HL-60 (cell line): ENCODE results near the gene NRXN3.

Experiments used
- DNase-seq, 2 experiments: peaks; one replicate each; pipeline ENCODE4 v3.0.0-alpha.2; 2010 to 2020; ENCODE audit warnings: low read depth in 1 of 2, low spot score in 1 of 2
- H3K27ac ChIP-seq: fragments of 250-450 bp; sonication (Bioruptor Pico); replicated peaks from 2 replicates; pipeline ENCODE4 v1.5.1; 2020; ENCODE audit warnings: mild to moderate bottlenecking, moderate library complexity
- H3K27me3 ChIP-seq: fragments of 250-450 bp; sonication (Bioruptor Pico); 2 replicates; pipeline ENCODE4 v1.5.1; 2021; ENCODE audit warnings: mild to moderate bottlenecking, moderate library complexity; ENCODE audit not compliant: insufficient read depth, poor library complexity, severe bottlenecking
- H3K4me3 ChIP-seq: replicated peaks from 2 replicates; pipeline ENCODE4 v1.5.1; 2011; ENCODE audit warnings: mild to moderate bottlenecking, control low read depth, low read length; ENCODE audit not compliant: insufficient read depth
- CTCF ChIP-seq: IDR thresholded peaks from one replicate; pipeline ENCODE4 v1.5.1; 2011; ENCODE audit warnings: low read length, control low read depth, inconsistent platforms; ENCODE audit not compliant: insufficient read depth
- GABPA ChIP-seq: IDR thresholded peaks from 2 replicates; pipeline ENCODE4 v1.6.1; 2012; ENCODE audit warnings: low read depth
- POLR2AphosphoS5 ChIP-seq: IDR thresholded peaks from 2 replicates; pipeline ENCODE4 v1.6.1; 2012; ENCODE audit warnings: low read depth
- REST ChIP-seq: IDR thresholded peaks from 2 replicates; pipeline ENCODE4 v1.6.1; 2012; ENCODE audit warnings: low read depth; ENCODE audit not compliant: insufficient replicate concordance
- SPI1 ChIP-seq: IDR thresholded peaks from 2 replicates; pipeline ENCODE4 v1.6.1; 2012; ENCODE audit warnings: low read depth, mild to moderate bottlenecking, borderline replicate concordance

The NRXN3 gene

GRCh38 chr14:78345131-78345744, 175.1 kb downstream of the NRXN3 start:
- no peak overlapping the region for H3K4me3 ChIP-seq
- no peak for DNase-seq
- H3K27me3 ChIP-seq, result no peaks in the 10 kb centered on the region
- TF ChIP-seq CTCF (no peak), SPI1 (no peak), REST (no peak), POLR2AphosphoS5 (no peak), GABPA (no peak)
- no peak overlapping the region for H3K27ac ChIP-seq

- no peak overlapping the region for H3K27ac ChIP-seq
- TF ChIP-seq REST, result no peak
- no peak for TF ChIP-seq POLR2AphosphoS5
- TF ChIP-seq CTCF, result no peak
- TF ChIP-seq GABPA, result no peak
- TF ChIP-seq SPI1, result no peak
- no peaks in the 10 kb centered on the region for H3K27me3 ChIP-seq
- DNase-seq, result no peak
- no peak overlapping the region for H3K4me3 ChIP-seq
Measured at GRCh38 chr14:78346747-78347146, 176.6 kb downstream of the NRXN3 start.

- TF ChIP-seq CTCF (no peak), GABPA (no peak), POLR2AphosphoS5 (no peak), SPI1 (no peak), REST (no peak)
- no peak for DNase-seq
- Histone ChIP-seq H3K27me3 (no peaks in the 10 kb centered on the region), H3K27ac (no peak overlapping the region), H3K4me3 (no peak overlapping the region)
Measured at GRCh38 chr14:78355109-78355508, 184.9 kb downstream of the NRXN3 start.
